Measurements from ENCODE around the gene WNT3.

DNA sequence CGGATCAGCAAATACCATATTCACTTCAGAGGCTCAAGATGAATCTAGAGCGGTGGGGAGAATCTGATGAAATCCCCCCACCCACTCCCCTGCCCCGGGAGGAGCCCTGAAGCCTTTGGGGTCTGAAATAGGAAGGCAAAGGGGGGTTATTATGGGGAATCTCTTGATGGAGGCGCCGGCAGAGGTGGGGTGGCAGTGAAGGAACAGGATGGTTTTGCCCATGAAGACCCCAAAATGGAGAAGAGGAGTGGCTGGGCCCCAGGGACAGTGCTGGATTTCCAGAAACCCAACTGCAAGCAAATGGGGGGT is 637 bp downstream of the WNT3 start:
- TF ChIP-seq, protein P1, sequence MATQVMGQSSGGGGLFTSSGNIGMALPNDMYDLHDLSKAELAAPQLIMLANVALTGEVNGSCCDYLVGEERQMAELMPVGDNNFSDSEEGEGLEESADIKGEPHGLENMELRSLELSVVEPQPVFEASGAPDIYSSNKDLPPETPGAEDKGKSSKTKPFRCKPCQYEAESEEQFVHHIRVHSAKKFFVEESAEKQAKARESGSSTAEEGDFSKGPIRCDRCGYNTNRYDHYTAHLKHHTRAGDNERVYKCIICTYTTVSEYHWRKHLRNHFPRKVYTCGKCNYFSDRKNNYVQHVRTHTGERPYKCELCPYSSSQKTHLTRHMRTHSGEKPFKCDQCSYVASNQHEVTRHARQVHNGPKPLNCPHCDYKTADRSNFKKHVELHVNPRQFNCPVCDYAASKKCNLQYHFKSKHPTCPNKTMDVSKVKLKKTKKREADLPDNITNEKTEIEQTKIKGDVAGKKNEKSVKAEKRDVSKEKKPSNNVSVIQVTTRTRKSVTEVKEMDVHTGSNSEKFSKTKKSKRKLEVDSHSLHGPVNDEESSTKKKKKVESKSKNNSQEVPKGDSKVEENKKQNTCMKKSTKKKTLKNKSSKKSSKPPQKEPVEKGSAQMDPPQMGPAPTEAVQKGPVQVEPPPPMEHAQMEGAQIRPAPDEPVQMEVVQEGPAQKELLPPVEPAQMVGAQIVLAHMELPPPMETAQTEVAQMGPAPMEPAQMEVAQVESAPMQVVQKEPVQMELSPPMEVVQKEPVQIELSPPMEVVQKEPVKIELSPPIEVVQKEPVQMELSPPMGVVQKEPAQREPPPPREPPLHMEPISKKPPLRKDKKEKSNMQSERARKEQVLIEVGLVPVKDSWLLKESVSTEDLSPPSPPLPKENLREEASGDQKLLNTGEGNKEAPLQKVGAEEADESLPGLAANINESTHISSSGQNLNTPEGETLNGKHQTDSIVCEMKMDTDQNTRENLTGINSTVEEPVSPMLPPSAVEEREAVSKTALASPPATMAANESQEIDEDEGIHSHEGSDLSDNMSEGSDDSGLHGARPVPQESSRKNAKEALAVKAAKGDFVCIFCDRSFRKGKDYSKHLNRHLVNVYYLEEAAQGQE (IDR thresholded peaks at IDR 0.05; ENCODE audit: low read depth): no peak
- no peak for TF ChIP-seq POLR2A (IDR thresholded peaks at IDR 0.05; ENCODE audit: borderline replicate concordance, extremely low read depth, insufficient read depth, insufficient read length)
- TF ChIP-seq RAD21 (IDR thresholded peaks at IDR 0.05; ENCODE audit: low read depth): no peak
- no peak for TF ChIP-seq SIN3A (IDR thresholded peaks at IDR 0.05; ENCODE audit: low read depth)
- TF ChIP-seq SP1 (IDR thresholded peaks at IDR 0.05; ENCODE audit: low read depth): no peak
- TF ChIP-seq, protein P2, sequence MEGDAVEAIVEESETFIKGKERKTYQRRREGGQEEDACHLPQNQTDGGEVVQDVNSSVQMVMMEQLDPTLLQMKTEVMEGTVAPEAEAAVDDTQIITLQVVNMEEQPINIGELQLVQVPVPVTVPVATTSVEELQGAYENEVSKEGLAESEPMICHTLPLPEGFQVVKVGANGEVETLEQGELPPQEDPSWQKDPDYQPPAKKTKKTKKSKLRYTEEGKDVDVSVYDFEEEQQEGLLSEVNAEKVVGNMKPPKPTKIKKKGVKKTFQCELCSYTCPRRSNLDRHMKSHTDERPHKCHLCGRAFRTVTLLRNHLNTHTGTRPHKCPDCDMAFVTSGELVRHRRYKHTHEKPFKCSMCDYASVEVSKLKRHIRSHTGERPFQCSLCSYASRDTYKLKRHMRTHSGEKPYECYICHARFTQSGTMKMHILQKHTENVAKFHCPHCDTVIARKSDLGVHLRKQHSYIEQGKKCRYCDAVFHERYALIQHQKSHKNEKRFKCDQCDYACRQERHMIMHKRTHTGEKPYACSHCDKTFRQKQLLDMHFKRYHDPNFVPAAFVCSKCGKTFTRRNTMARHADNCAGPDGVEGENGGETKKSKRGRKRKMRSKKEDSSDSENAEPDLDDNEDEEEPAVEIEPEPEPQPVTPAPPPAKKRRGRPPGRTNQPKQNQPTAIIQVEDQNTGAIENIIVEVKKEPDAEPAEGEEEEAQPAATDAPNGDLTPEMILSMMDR (IDR thresholded peaks at IDR 0.05 in 2 of 3, conservative IDR thresholded peaks at IDR 0.05 in 1 of 3; ENCODE audit: borderline replicate concordance in 1 of 3, insufficient read depth in 1 of 3, low read depth in 2 of 3, low read length in 2 of 3): no peak
- TF ChIP-seq EZH2 (IDR thresholded peaks at IDR 0.05): no peak
- TF ChIP-seq ELF1 (IDR thresholded peaks at IDR 0.05; ENCODE audit: borderline replicate concordance, low read depth): no peak
- no peak for TF ChIP-seq ZFX (IDR thresholded peaks at IDR 0.05)
- TF ChIP-seq MAX (IDR thresholded peaks at IDR 0.05): no peak
- no peak for TF ChIP-seq YY1 (IDR thresholded peaks at IDR 0.05; ENCODE audit: extremely low read depth, insufficient replicate concordance, low read depth, low read length)

Data from HCT116 (cell line).